ENCODE data around the gene RASGRF1.
A peak's percentile ranks its signal among the peaks of the same experiment; 100 is the strongest.

RASGRF1 gene

DNA sequence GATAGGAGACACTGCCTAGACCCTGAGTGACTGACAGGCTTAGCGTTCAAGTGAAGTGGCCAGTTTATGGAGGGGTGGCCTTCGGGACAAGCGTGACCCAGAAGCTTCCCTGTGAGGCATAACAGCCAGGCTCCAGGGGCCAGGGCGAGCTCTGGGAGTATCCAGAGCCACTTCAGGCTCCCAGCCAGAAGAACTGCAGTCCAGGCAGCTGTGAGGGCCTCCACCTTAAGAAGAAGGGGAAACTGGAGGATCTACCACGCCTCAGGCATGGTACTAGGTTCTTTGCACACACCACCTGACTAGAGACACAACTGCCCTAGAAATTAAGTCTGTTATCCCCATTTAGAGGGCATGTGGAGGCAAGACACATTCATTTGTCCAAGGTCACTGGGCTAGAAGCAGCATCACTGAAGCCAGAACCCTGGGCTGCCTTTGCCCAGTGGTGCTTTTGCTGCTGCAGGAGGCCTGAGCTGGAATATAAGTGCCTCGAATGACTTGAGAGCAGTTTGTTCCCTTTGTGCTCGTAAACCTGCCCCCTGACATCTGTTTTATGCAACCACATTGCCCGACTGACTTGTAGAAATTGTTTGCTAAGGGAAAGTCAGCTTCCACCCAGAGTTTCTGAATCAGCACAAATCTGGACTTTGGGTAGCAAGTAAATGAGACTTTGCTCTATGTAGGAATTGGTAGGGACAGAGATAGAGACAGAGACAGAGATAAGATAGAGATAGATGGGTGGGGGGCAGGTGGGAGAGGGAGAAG lies 23.3 kb downstream of the RASGRF1 start:
- no peak for DNase-seq (ENCODE audit: low spot score in 2 of 2)

GRCh38 chr15:79066391-79067071 lies 24.0 kb downstream of the RASGRF1 start:
- peaks cover 8% of the 10 kb centered on the region for H3K4me1 Mint-ChIP-seq
- H3K27ac Mint-ChIP-seq = no peak overlapping the region
- no peak for DNase-seq (ENCODE audit: low spot score in 2 of 2)
- H3K27me3 Mint-ChIP-seq = peaks cover 12% of the 10 kb centered on the region
- H3K9me3 Mint-ChIP-seq = no peaks in the 10 kb centered on the region
- no peak for ATAC-seq (ENCODE audit: low read depth)
- no peak overlapping the region for H3K4me3 Mint-ChIP-seq
- H3K36me3 Mint-ChIP-seq = no peaks in the 10 kb centered on the region

More for the DNA sequence above, 23.3 kb downstream of the RASGRF1 start:
- Mint-ChIP-seq H3K9me3 (no peaks in the 10 kb centered on the region), H3K36me3 (no peaks in the 10 kb centered on the region), H3K27ac (no peak overlapping the region), H3K27me3 (peaks cover 12% of the 10 kb centered on the region), H3K4me1 (peaks cover 8% of the 10 kb centered on the region), H3K4me3 (no peak overlapping the region)
- no peak for ATAC-seq (ENCODE audit: low read depth)

GRCh38 chr15:79065706-79066376 lies 24.7 kb downstream of the RASGRF1 start:
- no peak overlapping the region for H3K27ac Mint-ChIP-seq
- no peaks in the 10 kb centered on the region for H3K36me3 Mint-ChIP-seq
- H3K9me3 Mint-ChIP-seq = no peaks in the 10 kb centered on the region
- no peak overlapping the region for H3K4me3 Mint-ChIP-seq
- H3K27me3 Mint-ChIP-seq = peaks cover 15% of the 10 kb centered on the region
- peaks cover 8% of the 10 kb centered on the region for H3K4me1 Mint-ChIP-seq
- DNase-seq (ENCODE audit: low spot score in 2 of 2) (no peak), ATAC-seq (ENCODE audit: low read depth) (peak; percentile 42)

GRCh38 chr15:79065361-79065705 lies 25.2 kb downstream of the RASGRF1 start:
- Mint-ChIP-seq H3K4me1 (peaks cover 8% of the 10 kb centered on the region), H3K36me3 (no peaks in the 10 kb centered on the region), H3K27ac (no peak overlapping the region), H3K4me3 (no peak overlapping the region), H3K27me3 (peaks cover 17% of the 10 kb centered on the region), H3K9me3 (no peaks in the 10 kb centered on the region)
- ATAC-seq (ENCODE audit: low read depth) = no peak
- no peak for DNase-seq (ENCODE audit: low spot score in 2 of 2)

- Mint-ChIP-seq H3K4me3 (no peak overlapping the region), H3K4me1 (peaks cover 8% of the 10 kb centered on the region), H3K9me3 (no peaks in the 10 kb centered on the region), H3K36me3 (no peaks in the 10 kb centered on the region), H3K27ac (no peak overlapping the region), H3K27me3 (peaks cover 18% of the 10 kb centered on the region)
- DNase-seq (ENCODE audit: low spot score in 2 of 2) (no peak), ATAC-seq (ENCODE audit: low read depth) (no peak)
Observed at GRCh38 chr15:79064496-79064895, 26.1 kb downstream of the RASGRF1 start.

DNA sequence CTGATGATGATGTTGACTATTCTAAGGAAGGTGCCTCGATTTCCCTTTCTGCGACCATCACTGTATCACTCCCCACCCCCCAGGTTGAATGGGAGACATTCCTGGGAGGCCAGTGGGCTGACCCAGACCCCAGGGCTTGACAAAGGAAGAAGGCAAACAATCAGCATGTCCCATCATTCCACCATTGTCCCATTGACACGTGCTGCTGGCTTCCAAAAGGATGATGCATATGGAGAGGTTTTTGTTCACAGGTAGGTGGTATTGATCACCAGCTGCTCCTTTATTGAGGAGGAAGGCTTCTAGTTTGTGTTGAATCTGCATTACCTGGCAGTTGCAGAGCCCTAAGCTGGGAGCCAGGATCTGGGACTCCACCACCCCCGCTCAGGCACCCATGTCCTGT lies 30.4 kb downstream of the RASGRF1 start:
- no peak for DNase-seq (ENCODE audit: low spot score in 2 of 2)
- Mint-ChIP-seq H3K9me3 (no peaks in the 10 kb centered on the region), H3K27me3 (peaks cover 31% of the 10 kb centered on the region)

DNA sequence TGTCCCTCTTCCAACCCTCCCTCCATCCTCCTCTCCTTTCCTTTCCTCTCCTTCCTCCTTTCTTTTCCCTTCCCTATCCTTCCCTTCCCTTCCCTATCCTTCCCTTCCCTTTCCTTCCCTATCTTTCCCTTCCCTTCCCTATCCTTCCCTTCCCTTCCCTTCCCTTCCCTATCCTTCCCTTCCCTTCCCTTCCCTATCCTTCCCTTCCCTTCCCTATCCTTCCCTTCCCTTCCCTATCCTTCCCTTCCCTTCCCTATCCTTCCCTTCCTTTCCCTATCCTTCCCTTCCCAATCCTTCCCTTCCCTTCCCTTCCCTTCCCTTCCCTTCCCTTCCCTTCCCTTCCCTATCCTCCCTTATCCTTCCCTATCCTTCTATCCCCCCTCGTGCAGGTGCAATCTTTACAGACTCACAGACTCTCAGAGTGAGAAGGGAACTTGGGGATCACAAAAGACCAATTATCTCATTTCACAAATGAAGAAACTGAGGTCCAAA lies 31.5 kb downstream of the RASGRF1 start:
- H3K27me3 Mint-ChIP-seq = peaks cover 27% of the 10 kb centered on the region
- no peaks in the 10 kb centered on the region for H3K36me3 Mint-ChIP-seq
- H3K27ac Mint-ChIP-seq = no peak overlapping the region
- no peaks in the 10 kb centered on the region for H3K9me3 Mint-ChIP-seq
- no peak overlapping the region for H3K4me3 Mint-ChIP-seq
- DNase-seq (ENCODE audit: low spot score in 2 of 2) = no peak
- no peak for ATAC-seq (ENCODE audit: low read depth)
- H3K4me1 Mint-ChIP-seq = no peaks in the 10 kb centered on the region

More for the DNA sequence above, 30.4 kb downstream of the RASGRF1 start:
- H3K36me3 Mint-ChIP-seq = no peaks in the 10 kb centered on the region
- no peak overlapping the region for H3K4me3 Mint-ChIP-seq
- no peak for ATAC-seq (ENCODE audit: low read depth)
- no peak overlapping the region for H3K27ac Mint-ChIP-seq
- peaks cover 3% of the 10 kb centered on the region for H3K4me1 Mint-ChIP-seq

DNA sequence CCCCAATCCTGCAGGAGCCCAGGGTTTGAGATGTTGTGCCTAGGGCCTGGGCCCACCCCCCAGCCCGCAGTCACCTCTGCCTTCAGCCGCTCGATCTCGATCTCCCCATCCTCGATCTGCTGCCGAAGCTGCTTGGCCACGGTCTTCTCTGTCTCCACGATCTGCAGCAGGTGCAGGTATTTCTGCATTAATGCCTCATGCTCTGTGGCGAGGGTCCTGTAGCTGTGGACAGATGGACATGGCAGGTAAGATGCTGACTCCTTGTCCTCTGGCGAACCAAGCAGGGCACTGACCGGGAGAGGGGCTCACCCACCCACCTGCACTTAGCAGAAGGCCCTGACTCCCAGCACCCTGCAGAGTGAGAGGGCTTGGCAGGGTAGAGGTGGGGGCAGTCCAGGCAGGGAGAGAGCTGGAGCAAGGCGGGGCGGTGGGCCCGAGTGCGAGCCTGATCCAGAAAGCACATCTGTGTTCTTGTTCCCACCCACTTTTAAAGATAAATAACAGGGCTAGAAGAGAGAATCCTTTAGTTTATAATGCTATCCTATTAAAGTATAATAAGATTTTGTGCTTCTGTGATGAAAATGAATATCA lies 32.2 kb downstream of the RASGRF1 start:
- H3K36me3 Mint-ChIP-seq = no peaks in the 10 kb centered on the region
- no peaks in the 10 kb centered on the region for H3K4me1 Mint-ChIP-seq
- H3K4me3 Mint-ChIP-seq = no peak overlapping the region
- peaks cover 26% of the 10 kb centered on the region for H3K27me3 Mint-ChIP-seq
- DNase-seq (ENCODE audit: low spot score in 2 of 2) = no peak
- no peak for ATAC-seq (ENCODE audit: low read depth)
- no peak overlapping the region for H3K27ac Mint-ChIP-seq
- no peaks in the 10 kb centered on the region for H3K9me3 Mint-ChIP-seq

DNA sequence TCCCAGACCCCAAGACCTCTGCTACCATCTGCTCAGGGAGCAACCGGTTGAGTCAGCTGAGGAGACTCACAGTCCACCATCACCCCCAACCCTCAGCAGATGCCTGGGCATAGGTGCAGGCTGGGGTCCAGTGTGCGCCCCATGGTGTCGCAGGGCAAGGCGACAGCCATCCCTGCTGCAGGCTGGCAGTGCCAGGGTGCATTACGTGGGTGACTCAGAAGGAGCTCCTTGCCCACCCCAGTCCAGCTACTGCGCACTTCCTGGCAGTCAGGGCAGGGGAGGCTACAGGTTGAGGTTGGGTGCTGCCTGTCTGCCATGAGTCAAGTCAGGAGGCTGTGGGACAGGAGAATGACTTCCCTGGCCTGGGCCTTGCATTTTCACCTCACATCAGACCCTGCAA lies 33.5 kb downstream of the RASGRF1 start:
- H3K4me3 Mint-ChIP-seq = no peak overlapping the region

GRCh38 chr15:79054350-79054749 lies 36.2 kb downstream of the RASGRF1 start:
- H3K9me3 Mint-ChIP-seq = no peaks in the 10 kb centered on the region
- H3K4me3 Mint-ChIP-seq = no peak overlapping the region
- H3K36me3 Mint-ChIP-seq = peaks cover 2% of the 10 kb centered on the region
- no peak for ATAC-seq (ENCODE audit: low read depth)
- H3K4me1 Mint-ChIP-seq = peaks cover 2% of the 10 kb centered on the region
- DNase-seq (ENCODE audit: low spot score in 2 of 2) = no peak
- H3K27ac Mint-ChIP-seq = no peak overlapping the region
- peaks cover 19% of the 10 kb centered on the region for H3K27me3 Mint-ChIP-seq

More for the DNA sequence above, 33.5 kb downstream of the RASGRF1 start:
- Mint-ChIP-seq H3K36me3 (peaks cover 2% of the 10 kb centered on the region), H3K9me3 (no peaks in the 10 kb centered on the region), H3K27me3 (peaks cover 24% of the 10 kb centered on the region), H3K4me1 (peaks cover 2% of the 10 kb centered on the region), H3K27ac (no peak overlapping the region)
- ATAC-seq (ENCODE audit: low read depth) (no peak), DNase-seq (ENCODE audit: low spot score in 2 of 2) (no peak)

- no peaks in the 10 kb centered on the region for H3K9me3 Mint-ChIP-seq
- H3K27me3 Mint-ChIP-seq = peaks cover 20% of the 10 kb centered on the region
Observed at GRCh38 chr15:79053894-79054293, 36.7 kb downstream of the RASGRF1 start.

GRCh38 chr15:79051941-79052731 lies 38.4 kb downstream of the RASGRF1 start:
- Mint-ChIP-seq H3K27ac (no peak overlapping the region), H3K9me3 (no peaks in the 10 kb centered on the region), H3K36me3 (peaks cover 2% of the 10 kb centered on the region), H3K4me3 (no peak overlapping the region), H3K27me3 (peaks cover 17% of the 10 kb centered on the region), H3K4me1 (peaks cover 2% of the 10 kb centered on the region)
- ATAC-seq (ENCODE audit: low read depth) = no peak
- no peak for DNase-seq (ENCODE audit: low spot score in 2 of 2)

More at GRCh38 chr15:79053894-79054293, 36.7 kb downstream of the RASGRF1 start:
- Mint-ChIP-seq H3K4me3 (no peak overlapping the region), H3K36me3 (peaks cover 2% of the 10 kb centered on the region), H3K27ac (no peak overlapping the region), H3K4me1 (peaks cover 2% of the 10 kb centered on the region)
- no peak for DNase-seq (ENCODE audit: low spot score in 2 of 2)
- no peak for ATAC-seq (ENCODE audit: low read depth)

GRCh38 chr15:79051029-79051428 lies 39.6 kb downstream of the RASGRF1 start:
- peaks cover 2% of the 10 kb centered on the region for H3K4me1 Mint-ChIP-seq
- H3K9me3 Mint-ChIP-seq = no peaks in the 10 kb centered on the region
- H3K36me3 Mint-ChIP-seq = peaks cover 2% of the 10 kb centered on the region
- peaks cover 12% of the 10 kb centered on the region for H3K27me3 Mint-ChIP-seq
- H3K4me3 Mint-ChIP-seq = no peak overlapping the region
- ATAC-seq (ENCODE audit: low read depth) (no peak), DNase-seq (ENCODE audit: low spot score in 2 of 2) (no peak)
- H3K27ac Mint-ChIP-seq = no peak overlapping the region
